ENCODE measurements around the gene ENPP6.

ENPP6 gene

DNA sequence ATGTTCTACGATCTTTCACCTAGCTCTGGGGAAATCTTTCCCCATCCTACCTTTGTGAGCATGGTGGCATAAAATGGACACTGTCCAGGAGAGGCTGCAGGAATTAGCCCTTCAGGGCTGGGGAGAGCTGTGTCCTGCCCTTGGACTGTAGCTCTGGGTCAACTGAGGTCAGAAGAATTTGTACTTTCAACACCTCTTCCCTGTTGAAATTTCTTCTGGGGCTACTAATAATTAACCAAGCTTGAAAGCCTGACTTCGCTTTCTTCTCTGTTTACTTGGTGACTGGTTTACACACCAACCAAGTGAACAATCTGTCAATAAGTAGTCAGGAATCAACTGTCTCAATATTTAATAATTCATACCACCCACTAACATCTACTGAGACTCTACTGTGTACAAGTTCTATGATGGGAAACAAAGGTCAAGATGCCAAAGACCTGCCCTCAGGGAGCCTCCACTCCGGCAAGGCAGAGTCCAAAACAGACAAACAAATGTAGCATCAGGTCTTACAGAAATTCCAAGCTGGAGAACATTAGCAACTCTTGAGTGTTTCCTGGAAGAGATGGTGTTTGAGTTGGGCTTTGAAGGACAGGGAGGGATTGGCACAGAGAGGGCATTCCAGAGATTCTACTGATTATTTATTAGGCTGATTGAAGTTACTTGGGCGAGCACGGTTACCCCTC, 113.1 kb downstream of the ENPP6 start:
- Histone ChIP-seq H3K4me3 (ENCODE audit: low read length) (no peak overlapping the region), H3K4me1 (ENCODE audit: control insufficient read depth, insufficient read depth, low read length) (peaks cover 2% of the 10 kb centered on the region; the same call in 1 of the 2 replicates), H3K36me3 (ENCODE audit: control insufficient read depth, insufficient read depth, low read length) (no peaks in the 10 kb centered on the region), H3K9me3 (ENCODE audit: control insufficient read depth, insufficient read depth, low read length) (no peaks in the 10 kb centered on the region), H3K27me3 (ENCODE audit: control insufficient read depth, insufficient read depth, low read length) (no peaks in the 10 kb centered on the region), H3K27ac (ENCODE audit: low read length) (no peak overlapping the region)
- no peak for DNase-seq (ENCODE audit: low read depth, low spot score)
- WGBS (ENCODE audit: insufficient coverage, insufficient read length) = no CpG with 5 or more reads among the region's 5 CpGs

- H3K4me1 ChIP-seq (ENCODE audit: control insufficient read depth, insufficient read depth, low read length) = peaks cover 2% of the 10 kb centered on the region; the same call in 1 of the 2 replicates
- no peaks in the 10 kb centered on the region for H3K9me3 ChIP-seq (ENCODE audit: control insufficient read depth, insufficient read depth, low read length)
- H3K36me3 ChIP-seq (ENCODE audit: control insufficient read depth, insufficient read depth, low read length) = no peaks in the 10 kb centered on the region
- no peak overlapping the region for H3K4me3 ChIP-seq (ENCODE audit: low read length)
- no peak for DNase-seq (ENCODE audit: low read depth, low spot score)
- H3K27ac ChIP-seq (ENCODE audit: low read length) = no peak overlapping the region
- no CpG with 5 or more reads among the region's 16 CpGs for WGBS (ENCODE audit: insufficient coverage, insufficient read length)
- no peaks in the 10 kb centered on the region for H3K27me3 ChIP-seq (ENCODE audit: control insufficient read depth, insufficient read depth, low read length)
Measured at GRCh38 chr4:184103527-184104264, 114.0 kb downstream of the ENPP6 start.

GRCh38 chr4:184102927-184103326, 114.7 kb downstream of the ENPP6 start:
- H3K9me3 ChIP-seq (ENCODE audit: control insufficient read depth, insufficient read depth, low read length) = no peaks in the 10 kb centered on the region
- H3K27me3 ChIP-seq (ENCODE audit: control insufficient read depth, insufficient read depth, low read length) = no peaks in the 10 kb centered on the region
- H3K4me1 ChIP-seq (ENCODE audit: control insufficient read depth, insufficient read depth, low read length) = peaks cover 2% of the 10 kb centered on the region; the same call in 1 of the 2 replicates
- H3K27ac ChIP-seq (ENCODE audit: low read length) = no peak overlapping the region
- no peak for DNase-seq (ENCODE audit: low read depth, low spot score)
- H3K36me3 ChIP-seq (ENCODE audit: control insufficient read depth, insufficient read depth, low read length) = no peaks in the 10 kb centered on the region
- WGBS (ENCODE audit: insufficient coverage, insufficient read length) = no CpG with 5 or more reads among the region's 4 CpGs
- H3K4me3 ChIP-seq (ENCODE audit: low read length) = no peak overlapping the region

DNA sequence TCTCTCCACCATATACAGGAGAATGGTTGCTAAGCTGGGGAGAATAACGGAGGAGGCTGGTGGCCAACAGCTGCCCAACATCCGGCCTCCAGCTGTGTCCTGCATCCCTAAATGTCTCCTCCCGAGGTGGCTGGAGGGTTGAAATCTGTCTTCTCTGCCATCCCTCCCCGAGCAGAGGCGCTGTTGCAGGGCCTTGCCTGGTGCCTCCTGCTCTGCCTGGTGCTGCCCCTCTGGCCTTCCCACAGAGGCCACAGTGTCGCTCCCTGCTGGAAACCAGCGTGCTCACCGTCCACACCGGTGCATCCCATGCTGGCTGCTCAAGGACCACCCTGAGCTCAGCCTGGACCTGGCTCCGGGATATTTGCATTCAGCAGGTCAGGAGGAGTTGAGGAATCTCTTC, 115.2 kb downstream of the ENPP6 start:
- Histone ChIP-seq H3K36me3 (ENCODE audit: control insufficient read depth, insufficient read depth, low read length) (no peaks in the 10 kb centered on the region), H3K9me3 (ENCODE audit: control insufficient read depth, insufficient read depth, low read length) (no peaks in the 10 kb centered on the region), H3K27me3 (ENCODE audit: control insufficient read depth, insufficient read depth, low read length) (no peaks in the 10 kb centered on the region), H3K4me3 (ENCODE audit: low read length) (no peak overlapping the region), H3K27ac (ENCODE audit: low read length) (no peak overlapping the region), H3K4me1 (ENCODE audit: control insufficient read depth, insufficient read depth, low read length) (peaks cover 2% of the 10 kb centered on the region; the same call in 1 of the 2 replicates)
- DNase-seq (ENCODE audit: low read depth, low spot score) = no peak
- no CpG with 5 or more reads among the region's 10 CpGs for WGBS (ENCODE audit: insufficient coverage, insufficient read length)

GRCh38 chr4:184101711-184102110, 116.0 kb downstream of the ENPP6 start:
- Histone ChIP-seq H3K9me3 (ENCODE audit: control insufficient read depth, insufficient read depth, low read length) (no peaks in the 10 kb centered on the region), H3K4me3 (ENCODE audit: low read length) (no peak overlapping the region), H3K27me3 (ENCODE audit: control insufficient read depth, insufficient read depth, low read length) (no peaks in the 10 kb centered on the region), H3K27ac (ENCODE audit: low read length) (no peak overlapping the region), H3K36me3 (ENCODE audit: control insufficient read depth, insufficient read depth, low read length) (no peaks in the 10 kb centered on the region), H3K4me1 (ENCODE audit: control insufficient read depth, insufficient read depth, low read length) (peaks cover 4% of the 10 kb centered on the region)
- no CpG with 5 or more reads among the region's 11 CpGs for WGBS (ENCODE audit: insufficient coverage, insufficient read length)
- DNase-seq (ENCODE audit: low read depth, low spot score) = no peak

DNA sequence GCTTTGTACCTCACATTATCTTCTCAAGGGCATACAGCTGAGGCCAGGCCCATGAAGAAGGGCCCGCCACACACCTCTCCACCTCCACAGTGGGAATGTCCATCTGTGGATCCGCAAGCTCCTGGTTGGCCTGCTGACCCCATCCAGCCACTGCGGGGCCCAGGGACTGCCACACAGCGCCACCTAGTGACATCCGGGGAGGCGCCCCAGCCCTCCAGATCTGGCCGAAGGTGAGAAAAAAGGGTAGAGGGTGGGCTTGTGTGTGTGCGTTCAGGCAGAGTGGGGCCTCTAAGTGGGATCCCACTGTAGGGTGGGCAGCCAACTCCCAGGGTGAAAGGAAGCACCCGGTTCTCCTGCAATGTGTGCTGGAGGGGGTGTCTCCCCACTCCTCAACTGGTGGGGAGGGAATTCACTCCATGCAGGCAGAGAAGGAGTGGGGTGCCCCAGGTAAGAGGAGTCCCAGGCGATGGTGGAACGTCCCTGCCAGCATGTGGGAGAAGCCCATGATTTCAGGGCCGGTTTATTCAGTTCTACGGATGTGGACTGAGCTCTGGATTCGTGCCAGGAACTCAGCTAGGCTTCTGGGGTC, 117.3 kb downstream of the ENPP6 start:
- no CpG with 5 or more reads among the region's 14 CpGs for WGBS (ENCODE audit: insufficient coverage, insufficient read length)
- Histone ChIP-seq H3K9me3 (ENCODE audit: control insufficient read depth, insufficient read depth, low read length) (no peaks in the 10 kb centered on the region), H3K4me3 (ENCODE audit: low read length) (no peak overlapping the region), H3K27me3 (ENCODE audit: control insufficient read depth, insufficient read depth, low read length) (no peaks in the 10 kb centered on the region), H3K27ac (ENCODE audit: low read length) (no peak overlapping the region), H3K4me1 (ENCODE audit: control insufficient read depth, insufficient read depth, low read length) (peaks cover 4% of the 10 kb centered on the region), H3K36me3 (ENCODE audit: control insufficient read depth, insufficient read depth, low read length) (no peaks in the 10 kb centered on the region)
- peak; percentile 9 for DNase-seq (ENCODE audit: low read depth, low spot score)

DNA sequence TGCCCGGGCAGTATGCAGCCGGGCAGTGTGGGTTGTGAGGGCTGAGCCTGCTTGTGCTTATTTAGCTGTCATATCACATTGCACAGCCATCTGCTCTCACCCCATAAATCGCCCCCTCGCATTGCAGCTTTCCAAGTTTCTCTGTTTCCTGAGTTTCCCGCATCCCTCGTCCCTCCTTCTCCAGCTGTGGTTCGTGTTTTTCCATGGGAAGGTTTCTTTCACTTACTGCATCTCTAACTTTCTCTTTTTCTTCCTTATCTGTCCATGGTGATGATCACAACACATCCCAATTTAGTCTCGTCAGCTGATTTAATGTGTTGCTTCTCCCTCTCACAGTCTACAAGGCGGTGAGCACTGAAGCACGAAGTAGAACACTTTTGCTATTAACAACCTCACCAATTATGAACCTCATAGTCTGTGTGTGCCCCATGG, 118.1 kb downstream of the ENPP6 start:
- no peak overlapping the region for H3K4me3 ChIP-seq (ENCODE audit: low read length)
- no peaks in the 10 kb centered on the region for H3K36me3 ChIP-seq (ENCODE audit: control insufficient read depth, insufficient read depth, low read length)
- H3K4me1 ChIP-seq (ENCODE audit: control insufficient read depth, insufficient read depth, low read length) = peaks cover 4% of the 10 kb centered on the region
- no peak for DNase-seq (ENCODE audit: low read depth, low spot score)
- no peaks in the 10 kb centered on the region for H3K9me3 ChIP-seq (ENCODE audit: control insufficient read depth, insufficient read depth, low read length)
- H3K27me3 ChIP-seq (ENCODE audit: control insufficient read depth, insufficient read depth, low read length) = no peaks in the 10 kb centered on the region
- no peak overlapping the region for H3K27ac ChIP-seq (ENCODE audit: low read length)
- no CpG with 5 or more reads among the region's 10 CpGs for WGBS (ENCODE audit: insufficient coverage, insufficient read length)

- Histone ChIP-seq H3K9me3 (ENCODE audit: control insufficient read depth, insufficient read depth, low read length) (no peaks in the 10 kb centered on the region), H3K27ac (ENCODE audit: low read length) (no peak overlapping the region), H3K4me3 (ENCODE audit: low read length) (no peak overlapping the region), H3K27me3 (ENCODE audit: control insufficient read depth, insufficient read depth, low read length) (no peaks in the 10 kb centered on the region), H3K36me3 (ENCODE audit: control insufficient read depth, insufficient read depth, low read length) (no peaks in the 10 kb centered on the region), H3K4me1 (ENCODE audit: control insufficient read depth, insufficient read depth, low read length) (peaks cover 4% of the 10 kb centered on the region)
- WGBS (ENCODE audit: insufficient coverage, insufficient read length) = no CpG with 5 or more reads among the region's 4 CpGs
- DNase-seq (ENCODE audit: low read depth, low spot score) = no peak
Measured at GRCh38 chr4:184099000-184099399, 118.7 kb downstream of the ENPP6 start.

DNA sequence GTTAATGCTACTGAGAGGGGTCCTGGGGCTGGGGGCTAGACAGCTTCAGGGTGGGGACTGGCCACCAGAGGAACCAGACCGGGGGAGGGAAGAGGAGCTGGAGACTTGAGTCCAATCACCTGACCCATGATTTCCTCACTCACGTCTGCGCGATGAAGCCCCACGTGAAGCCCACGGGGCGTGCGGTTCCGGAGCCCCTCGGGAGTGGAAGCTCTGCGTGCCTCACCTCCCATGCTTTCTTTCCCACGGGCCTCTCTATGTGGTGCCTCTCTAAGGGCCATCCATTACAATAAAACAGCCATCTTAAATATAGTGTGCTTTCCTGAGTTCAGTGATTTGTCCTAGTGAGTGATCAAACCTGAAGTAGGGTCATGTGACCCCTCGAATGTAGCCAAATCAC, 119.9 kb downstream of the ENPP6 start:
- Histone ChIP-seq H3K36me3 (ENCODE audit: control insufficient read depth, insufficient read depth, low read length) (no peaks in the 10 kb centered on the region), H3K4me1 (ENCODE audit: control insufficient read depth, insufficient read depth, low read length) (peaks cover 4% of the 10 kb centered on the region), H3K4me3 (ENCODE audit: low read length) (no peak overlapping the region), H3K27ac (ENCODE audit: low read length) (no peak overlapping the region), H3K9me3 (ENCODE audit: control insufficient read depth, insufficient read depth, low read length) (no peaks in the 10 kb centered on the region), H3K27me3 (ENCODE audit: control insufficient read depth, insufficient read depth, low read length) (no peaks in the 10 kb centered on the region)
- DNase-seq (ENCODE audit: low read depth, low spot score) = no peak
- WGBS (ENCODE audit: insufficient coverage, insufficient read length) = no CpG with 5 or more reads among the region's 13 CpGs

DNA sequence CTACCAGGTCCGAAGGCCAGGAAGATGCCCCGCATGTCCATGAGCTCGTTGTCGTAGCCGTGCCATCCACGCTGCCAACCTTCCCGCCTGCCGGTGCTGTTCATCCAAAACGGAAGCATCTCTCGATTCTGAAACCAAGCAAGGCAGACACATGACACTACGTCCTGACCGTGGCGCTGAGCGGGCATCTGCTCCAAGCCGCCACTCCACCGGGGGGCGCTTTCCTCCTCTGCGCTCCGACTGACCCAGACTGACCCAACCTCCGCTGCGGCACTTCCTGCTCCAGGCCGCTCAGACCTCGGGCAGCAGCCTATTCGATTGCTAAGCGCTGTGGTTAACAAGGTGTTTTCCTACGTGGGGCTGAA, 120.5 kb downstream of the ENPP6 start:
- DNase-seq (ENCODE audit: low read depth, low spot score) = peak; percentile 73
- no peaks in the 10 kb centered on the region for H3K36me3 ChIP-seq (ENCODE audit: control insufficient read depth, insufficient read depth, low read length)
- no peaks in the 10 kb centered on the region for H3K9me3 ChIP-seq (ENCODE audit: control insufficient read depth, insufficient read depth, low read length)
- H3K27ac ChIP-seq (ENCODE audit: low read length) = no peak overlapping the region
- H3K4me3 ChIP-seq (ENCODE audit: low read length) = no peak overlapping the region
- H3K27me3 ChIP-seq (ENCODE audit: control insufficient read depth, insufficient read depth, low read length) = no peaks in the 10 kb centered on the region
- peaks cover 2% of the 10 kb centered on the region; the same call in 1 of the 2 replicates for H3K4me1 ChIP-seq (ENCODE audit: control insufficient read depth, insufficient read depth, low read length)
- no CpG with 5 or more reads among the region's 26 CpGs for WGBS (ENCODE audit: insufficient coverage, insufficient read length)

Measured in iPS DF 6.9 (cell line).